Renal pelvis (tissue), 4 donors: ENCODE data around the gene ADARB2. TPM values are rescaled to one million over a fixed set of nuclear protein-coding genes. Genes with fewer than 3 reads are reported as not detected.
"Not testable (repeated sequence)": the region's sequence is repeated elsewhere in the genome, so short reads cannot be mapped to it uniquely, and the experiment has no call there.

Experiments
- DNase-seq: peaks from one replicate; pipeline ENCODE4 v3.0.0-alpha.2; 2013
- polyA plus RNA-seq, 3 donors: library from polyadenylated mRNA; unstranded; fragments of 120-200 nt; gene quantifications; one replicate each; pipeline ENCODE4 v1.2.1, GENCODE V29; 2013; ENCODE audit not compliant: insufficient read length in 3 of 3

ADARB2 gene
- polyA plus RNA-seq, 3 donors = 0.62 to 3.0 (median 1.1) TPM

DNA sequence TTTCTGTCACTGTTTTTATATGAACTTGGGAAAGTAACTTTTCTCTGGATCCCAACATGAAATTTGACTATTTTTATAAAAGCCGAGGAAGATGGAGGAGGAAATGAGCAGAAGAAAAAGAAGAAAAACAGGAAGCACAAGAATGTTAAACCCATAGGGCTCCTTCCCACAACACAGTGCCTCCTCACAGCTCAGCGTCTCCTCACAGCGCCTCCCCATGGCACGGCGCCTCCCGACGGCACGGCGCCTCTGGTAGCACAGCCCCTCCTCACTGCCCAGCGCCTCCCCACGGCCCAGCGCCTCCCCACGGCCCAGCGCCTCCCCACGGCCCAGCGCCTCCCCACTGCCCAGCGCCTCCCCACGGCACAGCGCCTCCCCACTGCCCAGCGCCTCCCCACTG is 410.8 kb downstream of the ADARB2 start:
- DNase-seq = not testable (repeated sequence)

DNA sequence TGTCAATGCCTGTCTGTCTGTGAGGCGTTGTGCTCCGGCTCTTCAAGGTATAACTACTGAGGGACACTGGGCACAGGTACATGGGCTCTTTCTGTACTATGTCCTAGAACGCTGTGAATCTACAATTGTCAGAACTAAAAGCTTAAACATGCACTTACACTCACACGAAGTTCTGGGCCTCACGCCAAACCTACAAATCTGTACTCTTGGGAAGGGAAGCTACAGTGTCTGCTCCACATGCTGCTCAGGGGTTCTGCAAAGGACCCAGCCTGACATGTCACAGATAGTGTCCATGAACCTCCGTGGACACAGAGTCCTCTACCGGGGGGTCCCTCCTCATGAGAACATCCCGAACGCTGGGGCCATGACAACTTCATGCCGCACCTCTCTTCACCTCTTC is 412.4 kb downstream of the ADARB2 start:
- DNase-seq = no peak

DNA sequence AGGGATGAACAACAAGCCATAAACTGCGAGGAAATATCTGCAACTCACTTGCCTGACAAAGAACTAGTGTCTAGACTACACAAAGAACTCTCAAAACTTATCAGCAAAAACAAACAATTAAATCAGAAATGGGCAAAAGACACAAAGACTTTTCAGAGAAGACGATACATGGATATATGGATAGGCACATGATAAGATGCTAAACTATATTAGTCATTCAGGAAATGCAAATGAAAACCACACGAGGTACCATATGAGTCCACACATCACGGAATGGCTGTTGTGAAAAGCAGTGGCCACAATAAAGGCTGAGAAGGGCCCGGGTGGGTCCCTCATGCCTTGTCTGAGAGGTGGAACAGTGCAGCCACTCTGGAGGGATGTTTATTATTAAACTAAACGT is 413.4 kb downstream of the ADARB2 start:
- no peak for DNase-seq

GRCh38 chr10:1320739-1321320 is 416.5 kb downstream of the ADARB2 start:
- DNase-seq = no peak

GRCh38 chr10:1316809-1317143 is 420.5 kb downstream of the ADARB2 start:
- DNase-seq = no peak

DNA sequence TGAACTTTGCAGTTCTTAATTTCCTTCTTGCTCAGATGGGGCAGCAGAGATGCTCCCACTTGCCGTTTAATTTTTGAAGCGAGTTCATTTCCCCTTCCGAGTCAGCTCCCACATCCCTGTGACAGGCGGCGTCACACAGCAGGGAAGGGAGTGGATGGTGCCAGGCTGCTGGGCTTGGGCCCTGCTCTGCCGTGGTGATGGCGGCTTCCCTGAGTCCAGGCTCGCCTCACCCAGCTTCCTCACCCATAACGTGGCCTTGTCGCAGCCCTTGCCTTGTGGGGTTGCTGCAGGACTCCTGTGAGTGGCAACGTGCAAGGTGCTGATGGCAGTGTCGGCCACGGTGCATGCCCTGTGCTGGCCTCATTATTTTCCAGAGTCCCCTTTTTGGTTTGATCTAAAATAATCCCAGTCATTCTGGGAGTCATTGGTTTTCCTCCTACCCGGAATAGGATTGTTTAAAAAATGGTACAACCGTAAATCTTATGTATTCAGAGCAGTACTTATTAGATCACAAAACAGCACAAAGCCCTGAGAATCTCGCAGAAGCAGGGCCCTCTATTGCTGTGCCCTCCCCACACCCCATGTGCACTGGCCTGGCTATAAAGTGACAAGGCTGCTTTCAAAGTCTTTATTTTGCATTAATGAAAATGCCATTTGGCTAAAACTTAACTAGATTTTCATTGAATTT is 421.1 kb downstream of the ADARB2 start:
- DNase-seq = no peak

- DNase-seq = no peak
Observed at GRCh38 chr10:1315178-1315577, 422.1 kb downstream of the ADARB2 start.

DNA sequence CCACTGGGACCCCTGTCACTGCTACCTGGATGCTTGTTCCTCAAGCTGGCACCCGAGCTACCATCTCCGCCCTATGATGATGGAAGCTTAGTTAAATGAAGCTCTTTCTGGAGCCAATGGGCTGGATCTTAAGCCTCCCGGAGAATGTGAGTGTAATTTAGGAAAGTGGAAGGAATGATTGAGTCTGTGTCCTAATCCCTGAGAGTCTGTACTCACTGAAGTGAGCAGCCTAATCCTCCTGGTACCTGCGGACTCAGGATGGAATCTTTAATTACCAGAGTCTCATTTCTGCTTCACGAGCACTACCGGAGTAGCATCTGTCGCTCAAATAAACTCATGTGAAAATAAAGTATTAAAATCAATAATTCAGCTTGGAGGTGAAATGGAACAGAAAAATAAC is 425.6 kb downstream of the ADARB2 start:
- DNase-seq = no peak

- DNase-seq = no peak
Observed at GRCh38 chr10:1310271-1310789, 427.0 kb downstream of the ADARB2 start.

GRCh38 chr10:1309617-1310270 is 427.6 kb downstream of the ADARB2 start:
- DNase-seq = no peak

DNA sequence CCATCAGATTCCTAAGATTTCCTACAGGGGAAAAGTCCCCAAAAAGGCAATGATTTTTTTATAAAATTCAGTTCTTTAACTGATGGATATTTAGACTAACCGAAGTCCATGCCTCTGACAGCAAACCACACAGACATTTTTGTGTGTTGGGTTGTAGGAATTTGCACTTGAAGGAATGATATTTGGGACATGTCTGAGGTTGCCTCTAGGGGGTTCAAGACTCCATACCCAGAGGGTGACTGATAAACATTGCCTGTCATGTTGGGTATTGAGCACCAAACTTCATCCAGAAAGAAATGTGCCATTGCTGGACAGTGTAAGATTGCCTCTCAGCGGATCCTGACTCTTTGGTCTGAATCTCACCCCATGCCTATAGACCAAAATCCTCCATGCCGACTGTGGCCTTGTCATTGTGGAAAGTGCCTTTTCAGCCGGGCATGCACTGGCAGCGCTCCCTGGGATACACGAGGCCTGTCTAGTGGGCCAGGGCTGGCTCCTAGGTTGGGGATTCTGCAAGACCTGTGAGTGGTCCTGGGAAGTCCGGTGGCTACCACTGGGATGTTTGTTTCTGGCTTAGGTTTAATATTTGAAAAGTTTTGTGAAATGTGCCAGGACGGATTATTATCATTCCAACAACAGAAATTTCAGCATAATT is 428.2 kb downstream of the ADARB2 start:
- no peak for DNase-seq

- no peak for DNase-seq
Observed at GRCh38 chr10:1308173-1308961, 429.0 kb downstream of the ADARB2 start.

DNA sequence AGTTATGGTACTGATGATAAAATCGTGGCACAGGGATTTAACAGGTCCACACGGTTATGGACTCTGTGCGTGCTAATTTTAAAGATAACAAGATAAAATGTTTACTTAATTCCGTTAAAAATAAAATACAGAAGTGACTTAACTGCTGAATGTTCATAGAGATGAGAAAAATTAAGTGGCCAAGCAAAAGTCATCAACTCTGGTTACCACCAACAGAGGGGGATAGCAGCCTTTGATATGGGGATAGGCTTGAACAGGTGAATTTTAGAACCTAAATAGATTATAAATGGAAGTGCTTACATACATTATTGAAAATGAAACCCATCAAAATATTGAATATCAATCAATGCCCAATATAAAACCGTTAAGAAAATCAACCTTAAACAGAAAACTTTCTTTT is 436.2 kb downstream of the ADARB2 start:
- no peak for DNase-seq

DNA sequence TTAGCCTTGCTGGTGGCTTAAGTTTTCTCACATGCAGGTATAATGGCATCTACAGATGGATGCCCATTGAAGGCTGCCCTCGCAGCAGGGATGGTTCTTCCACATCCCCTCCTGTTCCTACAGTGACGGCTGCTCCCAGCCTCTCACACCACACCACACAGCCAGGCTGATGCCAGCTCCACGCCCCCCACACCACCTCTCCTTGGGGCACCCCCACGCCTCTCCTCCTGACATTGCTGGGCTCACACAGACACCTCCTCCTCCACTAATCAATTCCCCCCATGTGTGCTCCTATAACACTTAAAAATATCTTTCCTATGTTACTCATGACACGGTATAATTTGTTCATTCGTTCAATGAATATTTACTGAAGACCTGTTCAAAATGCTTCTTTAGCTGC is 437.1 kb downstream of the ADARB2 start:
- no peak for DNase-seq

DNA sequence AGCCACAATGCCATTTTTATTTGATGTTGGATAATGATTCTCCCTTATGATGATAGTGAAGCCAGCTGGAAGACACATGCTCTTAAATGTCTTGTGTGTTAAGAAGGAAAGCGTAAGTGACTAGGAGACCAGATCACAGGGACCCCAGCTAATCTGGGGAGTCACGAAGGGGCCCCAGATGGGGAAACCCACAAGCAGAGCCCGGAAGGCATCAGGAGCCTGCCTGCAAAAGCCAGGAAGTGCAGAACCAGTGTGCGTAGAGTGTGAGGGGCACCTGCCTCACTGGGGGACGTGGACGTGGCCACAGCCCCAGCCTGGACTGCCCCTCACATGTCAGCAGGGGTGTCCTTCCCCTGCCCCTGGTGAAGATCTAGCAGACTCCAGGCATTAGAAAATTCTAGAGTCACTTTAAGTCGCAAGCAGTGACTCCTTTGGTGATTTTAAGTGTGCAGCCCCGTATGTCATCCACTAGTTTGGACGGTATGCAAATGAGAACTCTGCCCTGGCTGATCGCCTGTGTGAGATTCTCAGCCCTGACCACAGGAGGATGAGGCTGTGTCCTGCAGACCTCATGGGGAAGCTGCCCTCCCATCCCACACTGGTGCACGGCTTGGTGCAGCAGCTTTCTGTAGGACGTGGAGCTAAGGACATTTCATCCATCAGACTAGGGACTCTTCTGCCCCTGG is 438.1 kb downstream of the ADARB2 start:
- DNase-seq = no peak

GRCh38 chr10:1297566-1298301 is 439.6 kb downstream of the ADARB2 start:
- DNase-seq = no peak

- DNase-seq = no peak
Observed at GRCh38 chr10:1295756-1296480, 441.4 kb downstream of the ADARB2 start.

DNA sequence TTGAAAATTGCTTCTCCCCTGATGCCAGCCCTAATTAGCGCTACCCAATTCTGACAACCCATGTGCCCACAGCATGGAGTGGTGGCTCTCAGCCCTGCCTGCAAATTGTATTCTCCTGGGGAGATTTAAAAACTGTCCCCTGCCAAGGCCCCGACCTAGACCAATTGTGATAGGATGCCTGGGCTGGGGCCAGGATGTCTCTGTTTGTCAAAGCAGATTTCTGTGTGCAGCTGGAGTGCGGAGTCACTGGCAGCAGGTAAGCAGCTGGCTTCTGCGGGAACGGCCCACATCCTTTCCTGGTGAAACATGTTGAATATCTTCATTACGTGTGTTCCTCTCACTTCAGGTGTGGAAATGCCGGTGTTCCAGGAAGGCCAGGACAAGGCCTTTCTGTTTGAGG is 442.6 kb downstream of the ADARB2 start:
- DNase-seq = no peak

- DNase-seq = no peak
Observed at GRCh38 chr10:1293636-1294435, 443.5 kb downstream of the ADARB2 start.
